HK-2 (cell line): ENCODE data around the gene PTPN13.

Source experiments
- DNase-seq: peaks from one replicate; pipeline ENCODE4 v3.0.0-alpha.2; 2018; ENCODE audit not compliant: unreplicated experiment

PTPN13 gene

DNA sequence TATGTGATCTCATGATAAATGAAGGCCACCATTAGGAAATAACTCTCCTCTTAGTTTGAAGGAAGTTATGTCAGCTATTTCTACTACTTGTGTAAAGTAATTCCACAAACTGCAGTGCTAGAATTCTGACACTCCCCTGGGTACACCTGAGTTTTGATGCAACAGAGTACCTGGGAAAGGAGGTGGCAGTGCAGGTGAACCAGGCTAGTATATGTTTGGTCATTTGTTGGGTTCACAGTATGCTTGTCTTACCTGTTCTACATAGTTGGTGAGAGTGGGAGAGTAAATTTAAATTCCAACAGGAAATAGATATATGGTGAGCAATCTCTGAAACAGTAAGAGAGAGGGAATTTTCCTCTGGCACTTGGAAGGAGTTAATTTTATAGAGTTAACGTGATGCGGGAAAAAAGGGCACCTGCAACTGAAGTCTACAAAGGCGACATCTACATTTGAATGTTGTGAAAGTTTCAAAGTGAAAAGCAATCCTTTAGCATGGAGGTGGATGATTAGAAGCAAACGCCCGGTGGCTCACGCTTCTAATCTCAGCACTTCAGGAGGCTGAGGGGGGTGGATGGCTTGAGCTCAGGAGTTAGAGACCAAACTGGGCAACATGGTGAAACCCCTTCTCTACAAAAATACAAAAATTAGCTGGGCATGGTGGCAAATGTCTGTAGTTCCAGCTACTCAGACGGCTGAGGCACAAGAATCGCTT lies 263.4 kb downstream of the PTPN13 start:
- DNase-seq, result no peak
